ENCODE measurements around the gene PPDPF.

DNA sequence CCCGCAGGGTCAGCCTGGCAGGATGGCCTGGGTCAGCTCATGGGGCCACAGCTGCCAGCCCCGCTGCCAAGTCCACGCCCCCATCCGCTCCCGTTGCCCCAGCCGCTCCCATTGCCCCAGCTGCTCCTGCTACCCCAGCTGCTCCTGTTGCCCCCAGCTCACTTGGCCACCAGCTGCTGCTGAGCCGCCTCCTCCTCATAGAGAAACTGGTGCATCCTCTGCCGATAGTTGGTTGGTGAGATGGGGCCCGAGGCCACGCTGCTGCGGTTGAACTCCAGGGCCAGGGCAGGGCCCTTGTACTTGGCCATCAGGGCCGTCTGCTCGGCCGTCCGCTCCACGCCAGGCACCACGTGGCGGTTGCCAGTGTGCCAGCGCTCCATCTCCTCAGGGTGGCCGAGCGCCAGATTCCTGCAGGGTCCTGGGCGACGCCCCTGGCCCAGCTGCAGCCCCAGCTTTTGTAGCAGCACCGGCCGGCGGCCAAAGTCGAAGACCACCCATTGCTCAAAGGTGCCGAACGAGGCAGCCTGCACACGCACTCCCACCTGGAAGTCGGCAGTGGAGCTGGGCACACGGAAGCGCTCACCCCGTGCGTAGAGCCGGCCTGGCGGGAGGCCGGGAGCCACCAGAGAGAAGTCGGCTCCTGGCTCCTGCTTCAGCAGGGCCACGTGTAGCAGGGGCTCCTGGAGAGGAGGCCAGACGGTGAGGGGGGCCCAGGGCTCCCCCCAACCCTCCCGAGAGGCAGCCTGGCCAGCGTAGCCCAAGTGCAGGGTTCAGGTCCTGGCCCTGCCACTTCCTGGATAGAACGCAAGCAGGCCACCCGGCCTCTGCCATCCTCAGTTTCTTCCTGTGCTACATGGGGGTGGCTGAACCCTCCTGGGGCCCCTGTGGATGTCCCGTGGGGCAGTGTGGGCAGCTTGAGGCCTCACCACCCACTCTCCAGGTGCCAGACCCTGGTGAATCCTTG, 48.7 kb downstream of the PPDPF start:
- TF ChIP-seq SIN3A (IDR thresholded peaks at IDR 0.05; ENCODE audit: borderline replicate concordance, insufficient read depth, low read length) (no peak), POLR2AphosphoS5 (IDR thresholded peaks at IDR 0.05; ENCODE audit: low read depth, low read length) (no peak)
- TF ChIP-seq, protein P1, sequence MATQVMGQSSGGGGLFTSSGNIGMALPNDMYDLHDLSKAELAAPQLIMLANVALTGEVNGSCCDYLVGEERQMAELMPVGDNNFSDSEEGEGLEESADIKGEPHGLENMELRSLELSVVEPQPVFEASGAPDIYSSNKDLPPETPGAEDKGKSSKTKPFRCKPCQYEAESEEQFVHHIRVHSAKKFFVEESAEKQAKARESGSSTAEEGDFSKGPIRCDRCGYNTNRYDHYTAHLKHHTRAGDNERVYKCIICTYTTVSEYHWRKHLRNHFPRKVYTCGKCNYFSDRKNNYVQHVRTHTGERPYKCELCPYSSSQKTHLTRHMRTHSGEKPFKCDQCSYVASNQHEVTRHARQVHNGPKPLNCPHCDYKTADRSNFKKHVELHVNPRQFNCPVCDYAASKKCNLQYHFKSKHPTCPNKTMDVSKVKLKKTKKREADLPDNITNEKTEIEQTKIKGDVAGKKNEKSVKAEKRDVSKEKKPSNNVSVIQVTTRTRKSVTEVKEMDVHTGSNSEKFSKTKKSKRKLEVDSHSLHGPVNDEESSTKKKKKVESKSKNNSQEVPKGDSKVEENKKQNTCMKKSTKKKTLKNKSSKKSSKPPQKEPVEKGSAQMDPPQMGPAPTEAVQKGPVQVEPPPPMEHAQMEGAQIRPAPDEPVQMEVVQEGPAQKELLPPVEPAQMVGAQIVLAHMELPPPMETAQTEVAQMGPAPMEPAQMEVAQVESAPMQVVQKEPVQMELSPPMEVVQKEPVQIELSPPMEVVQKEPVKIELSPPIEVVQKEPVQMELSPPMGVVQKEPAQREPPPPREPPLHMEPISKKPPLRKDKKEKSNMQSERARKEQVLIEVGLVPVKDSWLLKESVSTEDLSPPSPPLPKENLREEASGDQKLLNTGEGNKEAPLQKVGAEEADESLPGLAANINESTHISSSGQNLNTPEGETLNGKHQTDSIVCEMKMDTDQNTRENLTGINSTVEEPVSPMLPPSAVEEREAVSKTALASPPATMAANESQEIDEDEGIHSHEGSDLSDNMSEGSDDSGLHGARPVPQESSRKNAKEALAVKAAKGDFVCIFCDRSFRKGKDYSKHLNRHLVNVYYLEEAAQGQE (IDR thresholded peaks at IDR 0.05; ENCODE audit: insufficient read depth in 1 of 2, low read depth in 2 of 2, low read length in 2 of 2) = no peak
